22Rv1 (cell line): ENCODE data around the gene ACP3.

Source experiments
- H3K27ac ChIP-seq: fragments of 450-650 bp; 2 replicates; pipeline ENCODE4 v1.5.1; 2017
- CTCF ChIP-seq: fragments of 450-650 bp; IDR thresholded peaks from 2 replicates; pipeline ENCODE4 v1.5.1; 2017; ENCODE audit warnings: mild to moderate bottlenecking
- ZFX ChIP-seq: fragments of 450-650 bp; IDR thresholded peaks from 2 replicates; pipeline ENCODE4 v1.6.1; 2017; ENCODE audit warnings: antibody characterized with exemption, borderline replicate concordance

Gene ACP3

DNA sequence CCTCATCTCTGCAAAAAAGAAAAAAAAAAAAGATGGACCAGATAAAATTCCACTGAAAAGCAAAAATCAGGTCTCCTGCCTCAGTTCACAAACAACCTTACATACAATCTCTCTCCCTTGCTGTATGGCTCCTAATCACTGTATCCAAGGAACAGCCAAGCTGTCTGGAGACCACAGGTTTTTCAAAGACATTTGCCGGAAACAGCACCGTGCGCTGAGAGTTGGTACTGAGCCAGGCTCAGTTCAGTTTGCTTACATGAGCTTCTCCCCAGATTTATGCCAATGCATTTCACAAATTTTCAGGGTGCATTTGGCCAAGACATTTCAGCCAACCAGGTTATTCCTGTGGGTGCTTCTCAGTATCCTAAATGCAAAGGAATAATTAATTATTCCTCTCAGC lies 4.1 kb downstream of the ACP3 start:
- TF ChIP-seq CTCF (no peak), ZFX (no peak)
- no peak overlapping the region for H3K27ac ChIP-seq

DNA sequence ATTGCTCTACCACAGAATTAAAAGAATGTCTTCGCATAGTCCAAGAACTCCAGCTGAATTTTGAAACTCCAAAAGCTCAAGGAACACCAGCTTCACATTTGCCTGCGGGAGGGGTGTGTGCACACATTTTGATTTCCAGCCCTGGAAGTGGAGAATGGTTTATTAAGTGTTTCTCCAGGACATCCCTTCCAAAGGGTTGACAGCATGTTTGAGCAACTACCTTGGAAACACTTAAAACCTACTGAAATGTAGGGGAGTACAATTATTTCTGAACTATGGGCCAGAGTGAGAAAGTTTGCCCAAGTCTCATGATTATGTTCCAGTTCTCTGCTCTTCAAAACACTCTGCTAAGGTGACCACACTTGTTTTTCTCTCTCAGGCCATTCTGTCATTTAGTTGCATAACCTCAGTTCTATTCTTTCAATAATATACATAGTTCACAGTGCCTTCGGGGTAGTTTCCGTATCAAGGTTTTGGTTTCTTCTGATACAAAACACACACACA lies 7.9 kb downstream of the ACP3 start:
- TF ChIP-seq CTCF: no peak
- no peak for TF ChIP-seq ZFX
- H3K27ac ChIP-seq: no peak overlapping the region

DNA sequence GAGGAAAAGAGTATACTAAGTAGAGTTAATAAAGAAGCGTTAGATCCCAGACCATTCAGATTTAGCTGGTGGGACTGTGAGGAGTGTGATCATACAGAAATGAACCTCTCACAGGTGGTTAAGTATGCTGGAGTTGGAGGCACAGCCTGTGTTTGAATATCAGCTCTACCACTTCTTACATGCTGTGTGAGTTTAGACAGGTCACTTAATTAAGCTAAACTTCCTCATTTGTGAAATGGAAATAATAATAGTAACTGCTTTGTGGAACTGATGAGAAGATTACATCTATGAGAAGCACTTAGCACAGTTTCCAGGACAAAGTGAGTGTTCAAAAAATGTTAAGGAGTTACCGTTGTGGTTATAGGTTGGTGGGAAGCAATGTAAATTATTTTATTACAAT lies 8.4 kb downstream of the ACP3 start:
- TF ChIP-seq CTCF (no peak), ZFX (no peak)

GRCh38 chr3:132326251-132326650 lies 9.0 kb downstream of the ACP3 start:
- no peak overlapping the region for H3K27ac ChIP-seq

More for the DNA sequence above, 8.4 kb downstream of the ACP3 start:
- H3K27ac ChIP-seq: no peak overlapping the region

DNA sequence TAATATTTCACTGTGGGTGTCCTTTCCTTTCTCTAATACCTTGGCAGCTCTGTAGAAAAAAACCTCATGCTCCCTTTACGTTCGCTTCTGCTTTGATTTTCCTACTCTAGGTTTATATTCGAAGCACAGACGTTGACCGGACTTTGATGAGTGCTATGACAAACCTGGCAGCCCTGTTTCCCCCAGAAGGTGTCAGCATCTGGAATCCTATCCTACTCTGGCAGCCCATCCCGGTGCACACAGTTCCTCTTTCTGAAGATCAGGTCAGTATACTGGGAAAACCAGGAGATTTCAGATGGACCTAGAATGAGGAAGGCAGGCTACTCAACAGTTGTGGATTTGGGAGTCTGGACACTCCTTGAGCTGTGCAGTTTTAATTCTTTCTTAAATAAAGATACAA lies 14.9 kb downstream of the ACP3 start:
- no peak for TF ChIP-seq CTCF
- no peak for TF ChIP-seq ZFX
- no peak overlapping the region for H3K27ac ChIP-seq

More at GRCh38 chr3:132326251-132326650, 9.0 kb downstream of the ACP3 start:
- no peak for TF ChIP-seq CTCF
- TF ChIP-seq ZFX: no peak

- no peak overlapping the region for H3K27ac ChIP-seq
- TF ChIP-seq ZFX (no peak), CTCF (no peak)
Measured at GRCh38 chr3:132332508-132332907, 15.3 kb downstream of the ACP3 start.

GRCh38 chr3:132341746-132342145 lies 24.5 kb downstream of the ACP3 start:
- no peak overlapping the region for H3K27ac ChIP-seq
- TF ChIP-seq ZFX (no peak), CTCF (no peak)
